ELR (cell line): ENCODE data around the gene IL9R.
A peak's percentile ranks its signal among the peaks of the same experiment; 100 is the strongest.
"Not testable (repeated sequence)": the region's sequence is repeated elsewhere in the genome, so short reads cannot be mapped to it uniquely, and the experiment has no call there.

Experiments used
- DNase-seq: peaks from one replicate; pipeline ENCODE4 v3.0.0-alpha.2; 2015; ENCODE audit warnings: low read depth

The IL9R gene

GRCh38 chrX:155998761-155999510 lies 1.4 kb downstream of the IL9R start:
- DNase-seq: no peak

GRCh38 chrX:155999751-156000150 lies 2.3 kb downstream of the IL9R start:
- DNase-seq: not testable (repeated sequence)

- no peak for DNase-seq
Measured at GRCh38 chrX:156000361-156000926, 2.9 kb downstream of the IL9R start.

DNA sequence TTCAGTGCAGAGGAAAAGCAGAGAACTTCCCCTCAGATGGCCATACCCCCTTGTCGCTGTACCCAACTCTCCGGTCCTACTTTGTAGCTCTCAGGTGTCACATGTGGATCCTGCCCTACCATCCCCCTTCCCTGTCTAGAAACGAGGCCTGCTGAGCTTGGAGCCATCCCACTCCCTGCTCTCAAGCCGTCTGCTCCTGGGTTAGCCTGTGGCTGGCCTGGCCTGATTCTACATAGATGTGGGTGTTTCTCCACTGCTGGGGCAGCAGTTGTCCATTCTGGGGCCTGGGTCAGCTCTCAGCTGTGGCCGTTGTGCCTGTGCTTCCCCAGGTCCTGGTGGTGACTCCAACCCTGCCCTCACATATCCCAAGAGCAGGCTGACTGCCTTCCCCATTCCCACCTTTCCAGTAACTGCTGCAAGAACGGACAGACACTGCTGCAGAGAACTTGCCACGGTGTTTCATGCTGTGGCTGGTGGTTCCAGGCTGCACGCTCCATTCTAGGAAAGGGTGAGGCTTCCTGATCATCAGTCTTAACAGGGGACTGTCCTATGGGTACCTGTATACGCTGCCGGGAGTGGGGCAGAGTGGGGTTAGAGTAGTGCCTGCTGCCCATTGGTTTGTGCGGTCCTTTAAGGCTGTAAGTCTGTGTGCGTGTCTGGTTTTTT lies 3.6 kb downstream of the IL9R start:
- no peak for DNase-seq

DNA sequence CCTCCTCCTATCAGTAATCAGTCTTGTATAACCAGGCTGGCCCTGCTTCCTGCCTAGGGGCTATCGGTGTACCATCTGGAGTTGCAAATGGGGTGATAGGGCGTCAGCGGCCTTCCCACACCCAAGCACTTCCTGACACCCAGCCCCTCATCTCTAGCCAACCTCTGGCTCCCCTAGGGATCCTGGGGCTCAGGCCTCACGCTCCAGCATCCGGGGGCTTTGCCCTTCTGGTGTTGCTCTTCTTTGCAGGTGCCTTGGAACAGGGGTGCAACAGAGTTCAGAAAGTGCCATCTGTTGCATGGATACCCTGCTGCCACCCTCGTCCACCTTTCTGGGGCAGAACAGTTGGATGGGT lies 4.1 kb downstream of the IL9R start:
- no peak for DNase-seq

- peak; percentile 47 for DNase-seq
Measured at GRCh38 chrX:156002507-156002906, 5.0 kb downstream of the IL9R start.

- no peak for DNase-seq
Measured at GRCh38 chrX:156003486-156004185, 6.1 kb downstream of the IL9R start.

GRCh38 chrX:156004256-156004655 lies 6.8 kb downstream of the IL9R start:
- DNase-seq: peak; percentile 25

DNA sequence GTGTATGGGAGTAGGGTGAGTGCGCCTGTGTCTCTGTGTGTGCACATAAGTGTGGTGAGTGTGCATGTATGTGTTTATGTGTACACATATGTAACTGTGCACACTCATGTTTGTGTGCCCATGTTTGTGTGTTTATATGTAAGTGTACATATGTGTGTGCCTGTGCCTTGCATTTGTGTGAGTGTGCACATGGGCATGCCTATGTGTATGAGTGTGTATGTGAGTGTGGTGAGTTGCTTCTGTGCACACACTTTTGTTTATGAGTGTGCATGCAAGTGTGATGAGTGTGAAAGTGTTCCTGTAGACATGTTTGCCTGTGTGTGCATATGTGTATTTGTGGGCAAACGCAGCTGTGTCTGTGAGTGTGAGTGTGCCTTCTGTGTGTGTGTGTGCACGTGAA lies 7.2 kb downstream of the IL9R start:
- no peak for DNase-seq

DNA sequence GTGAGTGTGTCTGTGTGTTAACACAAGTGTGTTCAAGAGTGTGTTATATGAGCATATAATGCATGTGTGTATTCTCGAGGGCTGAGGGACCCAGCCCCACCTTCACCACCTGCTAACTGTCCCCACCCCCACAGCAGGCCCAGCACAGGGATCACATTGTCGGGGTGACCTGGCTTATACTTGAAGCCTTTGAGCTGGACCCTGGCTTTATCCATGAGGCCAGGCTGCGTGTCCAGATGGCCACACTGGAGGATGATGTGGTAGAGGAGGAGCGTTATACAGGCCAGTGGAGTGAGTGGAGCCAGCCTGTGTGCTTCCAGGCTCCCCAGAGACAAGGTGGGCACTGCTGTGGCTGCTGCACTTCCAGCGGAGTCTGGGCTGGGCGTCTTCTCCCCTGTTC lies 7.6 kb downstream of the IL9R start:
- no peak for DNase-seq

DNA sequence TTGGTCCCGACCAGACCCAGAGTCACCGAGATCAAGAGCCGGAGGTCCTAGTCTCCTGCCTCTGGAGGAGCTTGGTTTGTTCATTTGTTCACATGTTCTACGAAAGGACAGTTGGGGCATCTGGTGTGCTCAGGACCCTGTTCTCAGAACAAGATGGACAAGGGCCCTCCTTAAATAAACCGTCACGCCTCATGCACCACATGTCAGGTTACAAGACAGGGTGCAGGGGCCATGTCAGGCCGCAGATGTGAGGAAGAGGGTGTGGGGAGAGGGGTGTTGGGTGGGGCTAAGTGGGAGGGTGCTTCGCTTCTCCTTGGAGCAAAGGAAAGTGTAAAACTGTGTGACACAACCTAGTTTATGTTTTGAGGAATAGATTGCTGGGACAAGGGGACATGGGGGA lies 9.0 kb downstream of the IL9R start:
- not testable (repeated sequence) for DNase-seq

- DNase-seq: not testable (repeated sequence)
Measured at GRCh38 chrX:156008379-156008778, 10.9 kb downstream of the IL9R start.

- no peak for DNase-seq
Measured at GRCh38 chrX:156008915-156009314, 11.4 kb downstream of the IL9R start.

DNA sequence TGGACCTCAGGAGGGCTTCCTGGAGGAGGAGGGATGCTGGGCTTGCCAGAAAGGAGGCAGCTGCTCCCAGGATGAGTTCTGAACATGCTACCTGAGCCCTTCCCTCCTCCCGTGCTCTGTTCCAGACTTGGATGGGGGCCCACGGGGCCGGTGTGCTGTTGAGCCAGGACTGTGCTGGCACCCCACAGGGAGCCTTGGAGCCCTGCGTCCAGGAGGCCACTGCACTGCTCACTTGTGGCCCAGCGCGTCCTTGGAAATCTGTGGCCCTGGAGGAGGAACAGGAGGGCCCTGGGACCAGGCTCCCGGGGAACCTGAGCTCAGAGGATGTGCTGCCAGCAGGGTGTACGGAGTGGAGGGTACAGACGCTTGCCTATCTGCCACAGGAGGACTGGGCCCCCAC lies 12.2 kb downstream of the IL9R start:
- DNase-seq: not testable (repeated sequence)

GRCh38 chrX:156013286-156013953 lies 15.9 kb downstream of the IL9R start:
- not testable (repeated sequence) for DNase-seq

DNA sequence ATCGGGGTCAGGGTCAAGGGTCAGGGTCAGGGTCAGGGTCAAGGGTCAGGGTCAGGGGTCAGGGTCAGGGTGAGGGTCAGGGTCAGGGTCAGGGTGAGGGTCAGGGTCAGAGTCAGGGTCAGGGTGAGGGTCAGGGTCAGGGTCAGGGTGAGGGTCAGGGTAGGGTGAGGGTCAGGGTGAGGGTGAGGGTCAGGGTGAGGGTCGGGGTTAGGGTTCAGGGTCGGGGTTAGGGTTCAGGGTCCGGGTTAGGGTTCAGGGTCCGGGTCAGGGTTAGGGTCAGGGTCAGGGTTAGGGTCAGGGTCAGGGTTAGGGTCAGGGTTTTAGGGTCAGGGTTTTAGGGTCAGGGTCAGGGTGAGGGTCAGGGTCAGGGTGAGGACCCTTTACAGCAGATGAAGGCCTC lies 22.4 kb downstream of the IL9R start:
- not testable (repeated sequence) for DNase-seq

DNA sequence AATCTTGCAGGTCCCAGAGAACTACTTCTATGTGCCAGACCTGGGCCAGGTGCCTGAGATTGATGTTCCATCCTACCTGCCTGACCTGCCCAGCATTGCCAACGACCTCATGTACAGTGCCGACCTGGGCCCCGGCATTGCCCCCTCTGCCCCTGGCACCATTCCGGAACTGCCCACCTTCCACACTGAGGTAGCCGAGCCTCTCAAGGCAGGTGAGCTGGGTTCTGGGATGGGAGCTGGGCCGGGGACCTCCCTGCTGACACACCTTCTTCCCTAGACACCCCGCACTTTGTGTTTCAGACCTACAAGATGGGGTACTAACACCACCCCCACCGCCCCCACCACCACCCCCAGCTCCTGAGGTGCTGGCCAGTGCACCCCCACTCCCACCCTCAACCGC lies 25.5 kb downstream of the IL9R start:
- not testable (repeated sequence) for DNase-seq

DNA sequence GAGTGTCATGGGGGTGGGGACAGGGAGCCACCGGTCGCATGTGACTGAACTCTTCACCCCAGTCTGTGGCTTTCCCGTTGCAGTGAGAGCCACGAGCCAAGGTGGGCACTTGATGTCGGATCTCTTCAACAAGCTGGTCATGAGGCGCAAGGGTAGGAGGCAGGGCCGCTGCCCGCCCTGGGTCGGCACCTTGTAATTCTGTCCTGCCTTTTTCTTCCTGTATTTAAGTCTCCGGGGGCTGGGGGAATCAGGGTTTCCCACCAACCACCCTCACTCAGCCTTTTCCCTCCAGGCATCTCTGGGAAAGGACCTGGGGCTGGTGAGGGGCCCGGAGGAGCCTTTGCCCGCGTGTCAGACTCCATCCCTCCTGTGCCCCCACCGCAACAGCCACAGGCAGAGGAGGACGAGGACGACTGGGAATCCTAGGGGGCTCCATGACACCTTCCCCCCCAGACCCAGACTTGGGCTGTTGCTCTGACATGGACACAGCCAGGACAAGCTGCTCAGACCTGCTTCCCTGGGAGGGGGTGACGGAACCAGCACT lies 27.5 kb downstream of the IL9R start:
- DNase-seq: not testable (repeated sequence)

GRCh38 chrX:156028653-156029237 lies 31.2 kb downstream of the IL9R start:
- not testable (repeated sequence) for DNase-seq

GRCh38 chrX:156029296-156029695 lies 31.8 kb downstream of the IL9R start:
- DNase-seq: not testable (repeated sequence)

DNA sequence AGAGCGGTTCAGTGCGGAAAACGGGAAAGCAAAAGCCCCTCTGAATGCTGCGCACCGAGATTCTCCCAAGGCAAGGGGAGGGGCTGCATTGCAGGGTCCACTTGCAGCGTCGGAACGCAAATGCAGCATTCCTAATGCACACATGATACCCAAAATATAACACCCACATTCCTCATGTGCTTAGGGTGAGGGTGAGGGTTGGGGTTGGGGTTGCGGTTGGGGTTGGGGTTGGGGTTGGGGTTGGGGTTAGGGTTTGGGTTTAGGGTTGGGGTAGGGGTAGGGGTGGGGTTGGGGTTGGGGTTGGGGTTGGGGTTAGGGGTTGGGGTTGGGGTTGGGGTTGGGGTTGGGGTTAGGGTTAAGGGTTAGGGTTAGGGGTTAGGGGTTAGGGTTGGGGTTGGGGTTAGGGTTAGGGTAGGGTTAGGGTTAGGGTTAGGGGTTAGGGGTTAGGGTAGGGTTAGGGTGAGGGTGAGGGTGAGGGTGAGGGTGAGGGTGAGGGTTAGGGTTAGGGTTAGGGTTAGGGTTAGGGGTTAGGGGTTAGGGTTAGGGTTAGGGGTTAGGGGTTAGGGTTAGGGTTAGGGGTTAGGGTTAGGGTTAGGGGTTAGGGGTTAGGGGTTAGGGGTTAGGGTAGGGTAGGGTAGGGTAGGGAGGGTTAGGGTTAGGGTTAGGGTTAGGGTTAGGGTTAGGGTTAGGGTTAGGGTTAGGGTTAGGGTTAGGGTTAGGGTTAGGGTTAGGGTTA lies 32.4 kb downstream of the IL9R start:
- not testable (repeated sequence) for DNase-seq
